Subcutaneous abdominal adipose tissue (tissue), 5 donors: Measurements from ENCODE around the gene TANGO2.

Experiments used
- H3K27ac ChIP-seq: one replicate; pipeline ENCODE4 v1.7.0; 2013; ENCODE audit warnings: low read depth, mild to moderate bottlenecking, inconsistent platforms, low read length, moderate library complexity
- H3K27me3 ChIP-seq, 5 donors: one replicate each; pipeline ENCODE4 v1.7.0; 2013; ENCODE audit warnings: low read length in 5 of 5, inconsistent platforms in 1 of 5; ENCODE audit not compliant: control insufficient read depth in 5 of 5, insufficient read depth in 4 of 5
- H3K36me3 ChIP-seq, 5 donors: one replicate each; pipeline ENCODE4 v1.7.0; 2013; ENCODE audit warnings: low read length in 5 of 5; ENCODE audit not compliant: control insufficient read depth in 5 of 5, insufficient read depth in 5 of 5
- H3K4me1 ChIP-seq, 5 donors: one replicate each; pipeline ENCODE4 v1.7.0; 2013; ENCODE audit warnings: low read length in 5 of 5, mild to moderate bottlenecking in 3 of 5, moderate library complexity in 1 of 5; ENCODE audit not compliant: control insufficient read depth in 5 of 5, insufficient read depth in 5 of 5
- H3K4me3 ChIP-seq, 5 donors: one replicate each; pipeline ENCODE4 v1.7.0; 2013; ENCODE audit warnings: low read length in 5 of 5, low read depth in 1 of 5
- H3K9ac ChIP-seq, 5 donors: one replicate each; pipeline ENCODE4 v1.7.0; 2013; ENCODE audit warnings: low read length in 5 of 5, mild to moderate bottlenecking in 4 of 5, moderate library complexity in 3 of 5
- H3K9me3 ChIP-seq, 5 donors: one replicate each; pipeline ENCODE4 v1.7.0; 2013; ENCODE audit warnings: low read length in 5 of 5; ENCODE audit not compliant: control insufficient read depth in 5 of 5
- donor health status: healthy.
- donor health status: healthy.
- donor health status: healthy.
- donor health status: healthy.
- donor health status: healthy.

TANGO2 gene

DNA sequence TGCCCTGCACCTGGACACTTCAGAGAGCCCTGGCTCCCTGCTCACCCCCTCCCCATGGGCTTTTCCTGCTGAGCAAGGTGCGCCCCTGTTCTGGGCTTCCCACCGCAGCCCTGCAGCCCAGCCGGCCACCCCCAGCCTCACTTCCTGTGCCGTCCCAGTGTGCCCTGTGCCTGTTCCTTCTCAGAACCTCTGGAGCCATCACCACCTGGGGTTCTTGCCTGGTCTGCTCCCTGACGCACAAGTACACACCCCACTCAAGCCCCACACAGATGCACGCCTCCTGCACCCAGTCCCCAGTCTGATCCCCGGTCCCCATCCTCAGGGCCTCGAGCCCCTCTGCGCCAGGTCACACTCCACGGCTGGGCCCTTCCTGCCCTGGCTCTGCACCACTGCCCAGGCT is 35.3 kb downstream of the TANGO2 start:
- peaks cover 0 to 6% (median 2%) of the 10 kb centered on the region in 5 donors for H3K4me1 ChIP-seq
- H3K36me3 ChIP-seq = peaks cover 0 to 88% (median 74%) of the 10 kb centered on the region in 5 donors
- H3K4me3 ChIP-seq = no peak overlapping the region
- no peaks in the 10 kb centered on the region for H3K27me3 ChIP-seq
- no peaks in the 10 kb centered on the region for H3K9me3 ChIP-seq
- H3K27ac ChIP-seq = no peak overlapping the region
- no peak overlapping the region for H3K9ac ChIP-seq

DNA sequence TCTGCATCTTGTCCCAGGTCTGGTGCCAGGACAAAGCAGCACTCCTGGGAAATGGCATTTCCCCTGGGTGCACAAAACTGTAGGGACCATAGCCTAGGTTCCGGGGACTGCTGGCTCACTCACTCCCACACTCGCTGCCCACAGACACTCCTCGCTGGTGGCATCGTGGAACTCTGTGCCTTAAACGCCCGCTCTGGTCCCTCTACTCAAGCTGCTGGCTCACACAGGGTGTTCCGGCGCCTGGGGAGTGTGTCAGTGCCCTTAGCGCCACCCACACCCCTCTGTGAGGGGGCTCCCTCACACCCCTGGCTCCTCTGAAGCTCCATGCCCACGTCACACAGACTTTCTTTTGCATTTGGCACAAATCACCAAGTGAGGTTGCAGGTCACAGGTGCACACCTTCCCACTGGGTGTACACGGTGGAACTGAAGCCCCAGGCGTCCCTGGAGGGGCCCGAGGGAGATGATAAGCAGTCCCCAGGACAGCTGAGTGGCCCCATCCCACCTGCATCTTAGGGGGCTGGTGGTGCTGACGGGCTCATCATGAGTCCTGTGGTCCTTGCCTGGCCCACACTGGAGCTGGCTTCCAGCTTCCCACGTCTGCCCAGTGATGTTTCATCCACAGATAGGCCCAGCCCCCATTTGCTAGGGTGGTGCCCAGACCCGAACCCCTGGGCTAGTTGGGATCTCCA is 35.9 kb downstream of the TANGO2 start:
- no peaks in the 10 kb centered on the region for H3K27me3 ChIP-seq
- H3K4me3 ChIP-seq = no peak overlapping the region
- H3K4me1 ChIP-seq = peaks cover 0 to 10% (median 6%) of the 10 kb centered on the region in 5 donors
- no peak overlapping the region for H3K27ac ChIP-seq
- H3K9ac ChIP-seq = no peak overlapping the region
- H3K9me3 ChIP-seq = no peaks in the 10 kb centered on the region
- peaks cover 0 to 91% (median 78%) of the 10 kb centered on the region in 5 donors for H3K36me3 ChIP-seq

DNA sequence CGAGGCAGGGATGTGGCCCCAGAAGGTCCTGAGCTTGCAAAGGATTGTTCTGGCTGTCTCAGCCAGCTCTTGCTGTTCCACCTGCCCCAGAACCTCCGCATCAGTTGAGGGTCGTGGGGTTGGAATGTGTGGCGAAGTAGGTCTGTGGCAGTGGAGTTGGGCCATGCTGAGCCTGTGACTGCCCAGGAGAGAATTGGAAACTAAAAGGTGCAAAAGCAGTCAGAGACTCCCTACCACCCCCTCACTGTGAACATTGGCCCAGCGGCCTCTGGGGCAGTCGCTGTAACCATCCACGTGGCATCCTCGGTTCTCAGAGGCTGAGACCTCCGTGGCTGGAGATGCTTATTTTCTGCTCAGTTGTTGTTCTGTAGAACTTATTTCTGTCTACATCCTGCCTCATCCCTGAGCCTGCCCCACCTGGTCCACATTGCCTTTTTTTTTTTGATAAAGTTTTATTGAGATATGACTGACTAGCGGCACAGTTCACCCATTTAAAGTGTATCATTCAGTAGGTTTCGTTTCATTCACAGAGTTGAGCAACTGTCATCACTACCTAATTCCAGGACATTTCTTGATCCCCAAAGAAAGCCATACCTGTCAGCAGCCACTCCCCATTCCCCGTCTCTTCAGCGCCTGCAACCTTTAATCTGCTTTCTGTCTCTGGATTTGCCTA is 36.8 kb downstream of the TANGO2 start:
- no peak overlapping the region for H3K9ac ChIP-seq
- H3K4me3 ChIP-seq = no peak overlapping the region
- H3K4me1 ChIP-seq = peaks cover 0 to 13% (median 6%) of the 10 kb centered on the region in 5 donors
- peaks cover 0 to 91% (median 78%) of the 10 kb centered on the region in 5 donors for H3K36me3 ChIP-seq
- no peaks in the 10 kb centered on the region for H3K27me3 ChIP-seq
- H3K27ac ChIP-seq = no peak overlapping the region
- no peaks in the 10 kb centered on the region for H3K9me3 ChIP-seq

DNA sequence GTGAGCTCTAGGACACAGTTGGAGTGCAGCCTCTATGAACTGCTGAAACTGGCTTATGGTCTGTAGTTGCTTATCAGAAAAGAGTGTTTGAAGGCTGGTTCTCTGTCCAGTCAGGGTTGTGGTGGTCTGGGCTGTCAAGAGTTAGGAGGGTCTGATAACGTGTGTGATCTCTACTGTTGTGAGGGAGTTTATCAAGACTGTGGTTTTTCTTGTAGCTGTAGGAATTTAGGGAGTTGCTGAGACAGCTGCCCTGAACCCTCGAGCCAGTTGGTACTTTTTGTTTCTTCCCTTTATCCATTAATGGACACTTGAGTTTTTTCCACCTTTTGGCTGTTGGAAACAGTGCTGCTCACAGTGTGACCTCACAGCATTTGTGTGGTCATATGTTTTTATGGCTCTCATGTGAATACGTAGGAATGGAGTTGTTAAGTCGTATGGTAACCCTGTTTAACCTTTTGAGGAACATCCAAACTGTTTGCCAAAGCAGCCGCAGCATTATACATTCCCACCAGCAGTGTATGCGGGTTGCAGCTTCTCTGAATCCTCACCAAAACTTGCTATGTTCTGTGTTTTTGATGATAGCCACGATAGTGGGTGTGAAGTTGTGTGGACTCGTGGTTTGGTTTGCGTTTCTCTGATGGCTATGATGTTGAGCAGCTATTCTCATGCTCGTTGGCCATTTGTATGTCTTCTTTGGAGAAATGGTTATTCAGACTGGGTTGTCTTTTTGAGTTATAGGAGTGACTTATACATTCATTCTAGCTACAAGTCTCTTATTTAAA is 38.3 kb downstream of the TANGO2 start:
- Histone ChIP-seq H3K36me3 (peaks cover 0 to 90% (median 75%) of the 10 kb centered on the region in 5 donors), H3K4me1 (peaks cover 0 to 13% (median 3%) of the 10 kb centered on the region in 5 donors), H3K9me3 (no peaks in the 10 kb centered on the region), H3K27me3 (no peaks in the 10 kb centered on the region), H3K4me3 (no peak overlapping the region), H3K9ac (no peak overlapping the region), H3K27ac (no peak overlapping the region)

DNA sequence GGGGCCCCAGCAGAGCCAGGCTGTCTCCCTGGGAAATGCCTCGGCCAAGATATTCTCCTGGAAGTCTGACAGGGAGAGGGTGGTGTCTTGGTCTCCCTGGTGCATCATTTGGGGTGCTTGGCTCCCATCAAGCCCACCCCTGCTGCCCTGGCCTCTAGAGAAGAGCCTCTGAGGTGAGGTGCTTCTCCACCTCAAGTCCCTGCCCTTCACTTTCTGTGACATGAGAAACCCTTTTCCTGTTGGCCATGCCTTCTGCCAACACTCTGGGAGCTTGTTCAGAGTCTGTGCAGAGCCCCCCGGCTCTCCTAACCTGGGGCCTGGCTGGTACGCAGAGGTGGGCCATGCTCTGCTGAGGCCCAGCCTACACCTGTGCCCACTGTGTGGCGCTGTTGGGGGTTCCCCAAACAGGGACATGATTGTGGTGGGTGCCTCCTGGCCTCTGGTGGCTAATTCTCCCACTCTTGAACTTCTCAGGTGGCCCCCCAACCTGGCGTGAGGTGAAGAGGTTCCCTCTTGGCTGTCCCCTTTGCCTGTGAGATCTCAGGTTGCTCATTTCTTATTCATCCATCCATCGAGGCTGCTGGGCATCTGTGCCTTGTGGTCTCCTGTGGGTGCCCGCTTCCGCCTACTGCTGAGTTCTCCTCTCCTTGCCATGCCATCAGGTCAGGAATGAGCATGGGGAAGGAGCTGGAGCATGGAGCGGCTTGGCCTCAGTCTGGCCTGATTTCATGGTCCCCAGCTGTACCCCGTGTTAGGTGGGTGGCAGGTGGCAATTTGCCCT is 40.0 kb downstream of the TANGO2 start:
- no peak overlapping the region for H3K27ac ChIP-seq
- no peak overlapping the region for H3K4me3 ChIP-seq
- peaks cover 0 to 13% (median 3%) of the 10 kb centered on the region in 5 donors for H3K4me1 ChIP-seq

DNA sequence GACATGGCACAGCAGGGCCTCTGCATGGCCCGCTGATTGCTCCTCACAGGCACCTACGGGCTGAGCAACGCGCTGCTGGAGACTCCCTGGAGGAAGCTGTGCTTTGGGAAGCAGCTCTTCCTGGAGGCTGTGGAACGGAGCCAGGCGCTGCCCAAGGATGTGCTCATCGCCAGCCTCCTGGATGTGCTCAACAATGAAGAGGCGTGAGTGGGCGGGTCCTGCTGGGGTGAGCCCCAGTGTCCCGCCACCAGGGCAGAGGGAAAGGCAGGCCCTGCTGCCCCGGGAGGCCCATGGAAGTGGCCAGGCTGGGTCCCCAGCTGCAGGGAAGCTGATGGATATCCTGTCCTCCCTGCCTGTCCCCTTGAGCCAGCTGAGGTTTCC is 40.6 kb downstream of the TANGO2 start:
- H3K36me3 ChIP-seq = peaks cover 0 to 86% (median 67%) of the 10 kb centered on the region in 5 donors
- H3K9me3 ChIP-seq = no peaks in the 10 kb centered on the region
- no peak overlapping the region for H3K4me3 ChIP-seq
- H3K27me3 ChIP-seq = no peaks in the 10 kb centered on the region
- H3K9ac ChIP-seq = no peak overlapping the region
- peaks cover 0 to 13% (median 3%) of the 10 kb centered on the region in 5 donors for H3K4me1 ChIP-seq
- peak overlapping the region; percentile 16 for H3K27ac ChIP-seq

More for the DNA sequence above, 40.0 kb downstream of the TANGO2 start:
- H3K36me3 ChIP-seq = peaks cover 0 to 88% (median 72%) of the 10 kb centered on the region in 5 donors
- no peaks in the 10 kb centered on the region for H3K27me3 ChIP-seq
- H3K9me3 ChIP-seq = no peaks in the 10 kb centered on the region
- peak overlapping the region in 1 of 5 donors; percentile 28 for H3K9ac ChIP-seq

DNA sequence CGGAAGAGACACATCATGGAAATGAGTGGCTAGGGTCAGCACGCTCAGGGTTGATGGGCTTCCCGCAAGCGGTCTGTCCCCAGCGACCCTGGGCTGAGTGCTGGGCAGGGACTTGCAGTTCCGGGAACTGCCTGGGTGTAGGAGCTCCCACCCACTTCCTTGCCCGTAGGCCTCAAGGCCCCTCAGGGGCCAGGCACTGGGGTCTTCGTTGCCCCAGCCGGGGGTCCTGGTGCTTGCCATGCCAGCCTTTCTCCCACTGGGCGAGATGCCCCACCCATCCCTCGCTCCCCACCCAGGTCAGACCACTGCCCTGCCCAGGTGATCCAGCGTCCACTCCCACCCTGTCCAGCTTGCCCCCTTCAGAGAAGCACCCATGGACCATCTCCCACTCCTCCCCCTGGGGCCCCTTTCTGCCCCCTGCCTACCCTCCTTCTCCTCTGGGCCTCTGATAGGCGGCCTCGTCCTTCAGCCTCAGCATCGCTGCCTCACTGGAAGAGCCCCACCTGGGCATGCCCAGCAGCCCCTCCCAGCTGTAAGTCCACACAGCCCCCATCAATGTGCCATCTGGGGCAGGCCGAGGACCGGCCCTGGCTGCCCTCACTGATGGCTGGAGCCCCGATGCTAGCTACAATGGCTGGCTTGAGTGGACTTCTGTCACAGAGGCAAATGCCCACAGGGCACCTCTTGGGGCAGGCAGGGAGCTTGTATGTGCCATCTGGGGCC is 41.3 kb downstream of the TANGO2 start:
- Histone ChIP-seq H3K4me1 (peaks cover 0 to 13% (median 3%) of the 10 kb centered on the region in 5 donors), H3K9ac (no peak overlapping the region), H3K27ac (peak overlapping the region; percentile 16), H3K27me3 (no peaks in the 10 kb centered on the region), H3K4me3 (no peak overlapping the region), H3K9me3 (no peaks in the 10 kb centered on the region), H3K36me3 (peaks cover 0 to 79% (median 60%) of the 10 kb centered on the region in 5 donors)

DNA sequence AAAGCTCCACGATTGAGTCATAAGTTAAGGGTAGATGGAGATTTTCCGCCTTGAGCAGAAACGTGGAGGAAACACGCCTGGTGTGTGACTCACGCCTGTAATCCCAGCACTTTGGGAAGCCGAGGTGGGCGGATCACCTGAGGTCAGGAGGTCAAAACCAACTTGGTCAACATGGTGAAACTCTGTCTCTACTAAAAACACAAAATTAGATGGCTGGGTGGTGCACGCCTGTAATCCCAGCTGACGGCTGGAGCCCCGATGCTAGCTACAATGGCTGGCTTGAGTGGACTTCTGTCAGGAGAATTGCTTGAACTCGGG is 41.8 kb downstream of the TANGO2 start:
- Histone ChIP-seq H3K27ac (no peak overlapping the region), H3K27me3 (no peaks in the 10 kb centered on the region), H3K4me3 (no peak overlapping the region), H3K9me3 (no peaks in the 10 kb centered on the region), H3K4me1 (peaks cover 0 to 13% (median 3%) of the 10 kb centered on the region in 5 donors), H3K36me3 (peaks cover 0 to 74% (median 54%) of the 10 kb centered on the region in 5 donors), H3K9ac (no peak overlapping the region)
